ENCODE results near the gene CATSPER1.

GRCh38 chr11:66072081-66072480, 45.8 kb upstream of the CATSPER1 start:
- no peak for TF ChIP-seq JUN (IDR thresholded peaks at IDR 0.05; ENCODE audit: borderline replicate concordance, insufficient read depth, insufficient read length, low read depth)
- no peak for TF ChIP-seq GATA2 (IDR thresholded peaks at IDR 0.05; ENCODE audit: insufficient read depth, insufficient read length, low read depth, low read length)

Measured in endothelial cell of umbilical vein (primary cell).